ENCODE data around the gene BZW2. TPM values are rescaled to one million over a fixed set of nuclear protein-coding genes. Genes with fewer than 3 reads are reported as not detected.

The BZW2 gene
- total RNA-seq (10 to 100 TPM; 44.3 to 47.9 TPM), polyA plus RNA-seq (10 to 100 TPM; 32.4 to 53.7 TPM)
- long read RNA-seq, donor 1, transcript BZW2-201 (12 exons, 1,860 nt): major isoform, 17 of 27 reads
- long read RNA-seq, donor 1, transcript BZW2-207 (12 exons, 1,862 nt): minor isoform, 6 of 27 reads
- long read RNA-seq, donor 1, partial matches to known transcripts: 0 of 27 reads
- long read RNA-seq, donor 1, other reads (novel, unspliced or antisense): 0 of 27 reads
- long read RNA-seq, donor 2, transcript BZW2-201 (12 exons, 1,860 nt): major isoform, 6 of 9 reads
- long read RNA-seq, donor 2, partial matches to known transcripts: 0 of 9 reads
- long read RNA-seq, donor 2, other reads (novel, unspliced or antisense): 0 of 9 reads
- long read RNA-seq, donor 3, transcript BZW2-201 (12 exons, 1,860 nt): major isoform, 11 of 19 reads
- long read RNA-seq, donor 3, transcript BZW2-207 (12 exons, 1,862 nt): minor isoform, 6 of 19 reads
- long read RNA-seq, donor 3, partial matches to known transcripts: 0 of 19 reads
- long read RNA-seq, donor 3, other reads (novel, unspliced or antisense): 0 of 19 reads
- long read RNA-seq, donor 4, partial matches to known transcripts: 0 of 5 reads
- long read RNA-seq, donor 4, other reads (novel, unspliced or antisense): 0 of 5 reads
- long read RNA-seq, donor 5, transcript BZW2-201 (12 exons, 1,860 nt): major isoform, 25 of 30 reads
- long read RNA-seq, donor 5, partial matches to known transcripts: 0 of 30 reads
- long read RNA-seq, donor 5, other reads (novel, unspliced or antisense): 0 of 30 reads

DNA sequence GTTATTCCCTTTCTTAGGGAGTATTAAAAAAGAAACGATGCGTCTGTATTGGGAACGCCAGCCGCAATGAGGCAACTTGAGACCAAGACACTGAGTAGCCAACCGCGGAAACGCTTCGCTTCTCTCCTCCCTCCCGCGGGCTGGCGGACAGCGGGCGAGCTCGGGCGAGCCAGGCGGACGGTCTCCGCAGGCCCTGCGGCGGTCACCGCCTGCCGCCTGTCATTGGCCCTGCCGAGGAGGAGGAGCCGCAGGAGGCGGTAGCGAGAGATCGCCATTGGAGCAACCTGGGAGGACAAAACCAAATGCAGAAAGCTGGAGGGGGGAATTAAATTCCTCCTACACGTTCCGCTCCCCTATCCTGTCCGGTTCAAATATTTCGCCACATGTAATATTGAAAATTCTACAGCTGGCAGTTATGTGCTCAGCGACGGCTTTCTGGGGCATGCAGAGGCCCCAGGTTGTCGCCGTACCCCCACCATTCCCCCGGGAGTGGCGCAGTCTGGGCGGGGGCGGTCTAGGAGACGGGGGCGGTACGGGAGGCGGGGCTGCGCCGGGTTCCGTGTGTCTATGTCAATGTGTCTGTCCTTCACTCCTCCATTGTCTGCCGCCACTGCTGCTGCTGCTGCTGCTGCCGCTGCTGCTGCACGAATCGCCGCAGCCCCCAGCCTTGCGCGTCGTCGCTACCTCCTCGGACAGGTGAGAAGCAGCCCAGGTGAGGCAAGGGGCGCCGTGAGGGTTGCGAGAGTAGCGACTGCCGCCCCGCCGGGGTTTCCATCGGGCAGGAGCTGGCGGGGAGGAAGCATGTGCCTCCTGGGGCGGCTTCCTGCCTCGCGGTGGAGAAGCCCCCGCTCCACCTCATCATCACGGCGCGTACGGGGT is at the start of gene BZW2, which contains the start of gene ANKMY2:
BZW2 (plus strand) TSS at position 589 of the 879 bp plus-strand sequence. CDS start 19,263 bp downstream, outside the sequence.
ANKMY2 (minus strand) TSS at position 162 of the 879 bp plus-strand sequence. CDS start 181 bp downstream, outside the sequence.
- peaks cover 3 to 31% (median 9%) of the 10 kb centered on the region in 5 donors for H3K4me1 ChIP-seq (ENCODE audit: control insufficient read depth in 5 of 5, insufficient read depth in 5 of 5, low read length in 5 of 5)
- peak; percentile 96 to 99 (median 97) for DNase-seq
- peaks cover 0 to 4% (median 0%) of the 10 kb centered on the region in 4 donors for H3K36me3 ChIP-seq (ENCODE audit: control insufficient read depth in 4 of 4, insufficient read depth in 4 of 4, low read length in 4 of 4)
- peak; percentile 95 for ATAC-seq (ENCODE audit: insufficient read depth, low FRiP score)
- H3K27me3 ChIP-seq (ENCODE audit: control insufficient read depth in 3 of 3, insufficient read depth in 3 of 3, low read length in 2 of 3): no peaks in the 10 kb centered on the region
- peak within 1 kb of the TSS; percentile 100 for H3K4me3 ChIP-seq
- TF ChIP-seq, protein P1, sequence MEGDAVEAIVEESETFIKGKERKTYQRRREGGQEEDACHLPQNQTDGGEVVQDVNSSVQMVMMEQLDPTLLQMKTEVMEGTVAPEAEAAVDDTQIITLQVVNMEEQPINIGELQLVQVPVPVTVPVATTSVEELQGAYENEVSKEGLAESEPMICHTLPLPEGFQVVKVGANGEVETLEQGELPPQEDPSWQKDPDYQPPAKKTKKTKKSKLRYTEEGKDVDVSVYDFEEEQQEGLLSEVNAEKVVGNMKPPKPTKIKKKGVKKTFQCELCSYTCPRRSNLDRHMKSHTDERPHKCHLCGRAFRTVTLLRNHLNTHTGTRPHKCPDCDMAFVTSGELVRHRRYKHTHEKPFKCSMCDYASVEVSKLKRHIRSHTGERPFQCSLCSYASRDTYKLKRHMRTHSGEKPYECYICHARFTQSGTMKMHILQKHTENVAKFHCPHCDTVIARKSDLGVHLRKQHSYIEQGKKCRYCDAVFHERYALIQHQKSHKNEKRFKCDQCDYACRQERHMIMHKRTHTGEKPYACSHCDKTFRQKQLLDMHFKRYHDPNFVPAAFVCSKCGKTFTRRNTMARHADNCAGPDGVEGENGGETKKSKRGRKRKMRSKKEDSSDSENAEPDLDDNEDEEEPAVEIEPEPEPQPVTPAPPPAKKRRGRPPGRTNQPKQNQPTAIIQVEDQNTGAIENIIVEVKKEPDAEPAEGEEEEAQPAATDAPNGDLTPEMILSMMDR (IDR thresholded peaks at IDR 0.05; ENCODE audit: control extremely low read depth, extremely low read depth): no peak
- H3K9ac ChIP-seq (ENCODE audit: insufficient read depth in 1 of 2, low read length in 2 of 2): peak within 1 kb of the TSS; percentile 80 to 90
- peak within 1 kb of the TSS; percentile 91 to 99 for H3K27ac ChIP-seq (ENCODE audit: low read depth in 1 of 2, low read length in 1 of 2)
- WGBS, 2 donors: 0% methylated on average over 69 to 73 of the region's 73 CpGs
- H3K9me3 ChIP-seq (ENCODE audit: control insufficient read depth in 4 of 4, insufficient read depth in 3 of 4, low read length in 3 of 4): peaks cover 0 to 2% (median 0%) of the 10 kb centered on the region in 4 donors

DNA sequence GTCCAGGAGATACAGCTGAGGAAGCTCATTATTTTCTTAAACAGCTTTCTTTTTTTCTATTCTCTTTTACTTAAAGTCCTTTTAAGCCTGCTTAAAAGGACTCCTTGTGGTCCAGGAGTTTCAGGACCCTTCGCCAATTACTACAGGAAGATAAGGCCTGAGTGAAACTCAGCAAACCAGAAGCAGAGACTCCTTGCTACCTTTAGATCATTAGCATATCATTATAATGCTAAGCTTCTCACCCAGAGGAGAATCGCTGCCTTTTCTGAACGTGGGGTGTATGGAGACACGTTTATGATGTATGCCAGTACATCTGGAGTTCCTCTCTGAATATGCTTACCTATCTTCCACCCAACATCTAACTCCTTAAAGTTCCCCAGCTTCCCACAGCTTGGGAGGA is 48.0 kb upstream of the BZW2 start:
- Histone ChIP-seq H3K27me3 (ENCODE audit: control insufficient read depth in 3 of 3, insufficient read depth in 3 of 3, low read length in 2 of 3) (no peaks in the 10 kb centered on the region), H3K36me3 (ENCODE audit: control insufficient read depth in 4 of 4, insufficient read depth in 4 of 4, low read length in 4 of 4) (peaks cover 6 to 21% (median 18%) of the 10 kb centered on the region in 4 donors), H3K4me1 (ENCODE audit: control insufficient read depth in 5 of 5, insufficient read depth in 5 of 5, low read length in 5 of 5) (no peaks in the 10 kb centered on the region), H3K4me3 (no peak overlapping the region), H3K27ac (ENCODE audit: low read depth in 1 of 2, low read length in 1 of 2) (no peak overlapping the region), H3K9ac (ENCODE audit: insufficient read depth in 1 of 2, low read length in 2 of 2) (no peak overlapping the region), H3K9me3 (ENCODE audit: control insufficient read depth in 4 of 4, insufficient read depth in 3 of 4, low read length in 3 of 4) (no peaks in the 10 kb centered on the region)
- TF ChIP-seq, protein P1 (IDR thresholded peaks at IDR 0.05; ENCODE audit: control extremely low read depth, extremely low read depth): no peak
- WGBS, 2 donors: 80 to 87% methylated on average over 4 of the region's 4 CpGs
- DNase-seq: no peak
- no peak for ATAC-seq (ENCODE audit: insufficient read depth, low FRiP score)

DNA sequence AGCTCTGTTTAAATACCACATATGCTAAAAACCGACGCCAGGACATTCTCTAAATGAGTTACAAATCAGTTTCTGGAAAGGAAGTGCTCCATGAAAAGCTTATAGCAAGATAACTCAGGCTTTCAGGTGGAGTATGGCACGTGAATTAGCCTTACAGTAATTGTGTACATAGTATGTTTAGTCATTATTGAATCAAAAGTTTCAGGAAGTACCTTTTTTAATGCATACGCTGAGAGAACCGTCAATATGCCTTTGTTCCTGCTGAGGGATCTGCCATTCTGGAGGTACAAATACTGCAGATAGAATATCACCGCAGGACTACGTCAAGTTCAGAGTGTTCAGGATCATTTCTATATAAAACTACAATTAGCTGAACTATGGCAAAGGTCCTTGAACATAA is 46.1 kb upstream of the BZW2 start:
- Histone ChIP-seq H3K9me3 (ENCODE audit: control insufficient read depth in 4 of 4, insufficient read depth in 3 of 4, low read length in 3 of 4) (no peaks in the 10 kb centered on the region), H3K27ac (ENCODE audit: low read depth in 1 of 2, low read length in 1 of 2) (no peak overlapping the region), H3K36me3 (ENCODE audit: control insufficient read depth in 4 of 4, insufficient read depth in 4 of 4, low read length in 4 of 4) (peaks cover 9 to 31% (median 28%) of the 10 kb centered on the region in 4 donors), H3K9ac (ENCODE audit: insufficient read depth in 1 of 2, low read length in 2 of 2) (no peak overlapping the region), H3K27me3 (ENCODE audit: control insufficient read depth in 3 of 3, insufficient read depth in 3 of 3, low read length in 2 of 3) (no peaks in the 10 kb centered on the region), H3K4me1 (ENCODE audit: control insufficient read depth in 5 of 5, insufficient read depth in 5 of 5, low read length in 5 of 5) (no peaks in the 10 kb centered on the region), H3K4me3 (no peak overlapping the region)
- TF ChIP-seq, protein P1 (IDR thresholded peaks at IDR 0.05; ENCODE audit: control extremely low read depth, extremely low read depth): no peak
- no peak for ATAC-seq (ENCODE audit: insufficient read depth, low FRiP score)
- peak in 1 of 3 donors; percentile 43 for DNase-seq
- 89 to 90% methylated on average over 7 of the region's 7 CpGs for WGBS, 2 donors
